SU-DHL-6 (cell line): ENCODE measurements around the gene PTGR1.

Experiments used
- H2AFZ ChIP-seq: fragments of 200-600 bp; sonication (generic); 2 replicates; pipeline ENCODE4 v1.6.1; 2014; ENCODE audit warnings: low read depth, mild to moderate bottlenecking, moderate library complexity, mixed read lengths, antibody characterized with exemption, low read length; ENCODE audit not compliant: severe bottlenecking
- H3F3A ChIP-seq: fragments of 200-600 bp; shearing (Covaris generic); 2 replicates; pipeline ENCODE4 v1.6.0; 2016; ENCODE audit warnings: antibody characterized with exemption, mild to moderate bottlenecking; ENCODE audit not compliant: insufficient read depth
- H3K27ac ChIP-seq: fragments of 200-600 bp; sonication (generic); 2 replicates; pipeline ENCODE4 v1.5.1; 2016; ENCODE audit warnings: low read depth, mild to moderate bottlenecking, low read length, moderate library complexity, mixed read lengths
- H3K27me3 ChIP-seq: fragments of 200-600 bp; sonication (generic), shearing (Covaris generic); 2 replicates; pipeline ENCODE4 v1.6.0; 2014; ENCODE audit warnings: mild to moderate bottlenecking, low read length
- H3K36me3 ChIP-seq: fragments of 200-600 bp; sonication (generic); 2 replicates; pipeline ENCODE4 v1.6.1; 2014; ENCODE audit warnings: mild to moderate bottlenecking, low read length, mixed read lengths
- H3K4me2 ChIP-seq: fragments of 300-600, 200-600 bp; shearing (Covaris generic), sonication (generic); 2 replicates; pipeline ENCODE4 v1.6.0; 2014; ENCODE audit warnings: low read length, low read depth, mild to moderate bottlenecking; ENCODE audit not compliant: poor library complexity, severe bottlenecking
- H3K4me3 ChIP-seq: fragments of 200-600 bp; sonication (generic); 2 replicates; pipeline ENCODE4 v1.5.1; 2014; ENCODE audit warnings: antibody characterized with exemption, low read length, mild to moderate bottlenecking, mixed read lengths; ENCODE audit not compliant: insufficient read depth, poor library complexity, severe bottlenecking
- H3K79me2 ChIP-seq: fragments of 200-600 bp; sonication (generic); 2 replicates; pipeline ENCODE4 v1.6.1; 2014; ENCODE audit warnings: mild to moderate bottlenecking, low read length, moderate library complexity; ENCODE audit not compliant: insufficient read depth
- H3K9ac ChIP-seq: fragments of 200-600 bp; sonication (generic); 2 replicates; pipeline ENCODE4 v1.7.0; 2014; ENCODE audit warnings: mild to moderate bottlenecking, low read length
- H3K9me2 ChIP-seq: fragments of 200-600 bp; sonication (generic); replicated peaks from 2 replicates; pipeline ENCODE4 v1.6.1; 2014; ENCODE audit warnings: low read length; ENCODE audit not compliant: insufficient read depth
- H3K9me3 ChIP-seq: fragments of 200-600 bp; sonication (generic); 2 replicates; pipeline ENCODE4 v1.6.1; 2014; ENCODE audit warnings: low read length, mixed read lengths; ENCODE audit not compliant: insufficient read depth
- H4K20me1 ChIP-seq: fragments of 200-600 bp; sonication (generic); 2 replicates; pipeline ENCODE4 v1.6.1; 2014; ENCODE audit warnings: low read depth, mild to moderate bottlenecking, antibody characterized with exemption, low read length, moderate library complexity, mixed read lengths
- CTCF ChIP-seq: fragments of 200-600 bp; sonication (generic); IDR thresholded peaks from one replicate; pipeline ENCODE4 v1.5.1; 2017; ENCODE audit warnings: antibody characterized with exemption, mild to moderate bottlenecking, low read length, moderate library complexity; ENCODE audit not compliant: insufficient read depth, poor library complexity, severe bottlenecking
- EZH2phosphoT487 ChIP-seq: fragments of 200-600 bp; sonication (generic), shearing (Covaris generic); conservative IDR thresholded peaks from 2 replicates; pipeline ENCODE4 v1.6.1; 2018; ENCODE audit warnings: mild to moderate bottlenecking, antibody characterized with exemption, low read length, moderate library complexity, mixed read lengths

PTGR1 gene

GRCh38 chr9:111605041-111605559 is 5.7 kb upstream of the PTGR1 start:
- Histone ChIP-seq H3K36me3 (no peaks in the 10 kb centered on the region), H3K4me2 (no peak overlapping the region), H3K9me2 (no peaks in the 10 kb centered on the region), H3K27ac (no peak overlapping the region), H3K9me3 (no peaks in the 10 kb centered on the region), H3F3A (no peaks in the 10 kb centered on the region), H3K79me2 (no peaks in the 10 kb centered on the region), H2AFZ (no peak overlapping the region), H3K9ac (no peak overlapping the region), H3K4me3 (no peak overlapping the region), H3K27me3 (no peaks in the 10 kb centered on the region), H4K20me1 (no peaks in the 10 kb centered on the region)
- TF ChIP-seq CTCF (no peak), EZH2phosphoT487 (no peak)

GRCh38 chr9:111604054-111604615 is 4.7 kb upstream of the PTGR1 start:
- Histone ChIP-seq H3K4me2 (no peak overlapping the region), H3K9me2 (no peaks in the 10 kb centered on the region), H3K4me3 (no peak overlapping the region), H3K36me3 (no peaks in the 10 kb centered on the region), H2AFZ (no peak overlapping the region), H3K79me2 (no peaks in the 10 kb centered on the region), H3K27ac (no peak overlapping the region), H3K9me3 (no peaks in the 10 kb centered on the region), H4K20me1 (no peaks in the 10 kb centered on the region), H3K27me3 (no peaks in the 10 kb centered on the region), H3K9ac (no peak overlapping the region), H3F3A (no peaks in the 10 kb centered on the region)
- TF ChIP-seq EZH2phosphoT487 (no peak), CTCF (no peak)

GRCh38 chr9:111603041-111603440 is 3.6 kb upstream of the PTGR1 start:
- H3K27me3 ChIP-seq: no peaks in the 10 kb centered on the region
- H4K20me1 ChIP-seq: no peaks in the 10 kb centered on the region
- no peak for TF ChIP-seq CTCF
- no peak for TF ChIP-seq EZH2phosphoT487
- no peak overlapping the region for H3K4me2 ChIP-seq
- H3K27ac ChIP-seq: no peak overlapping the region
- no peak overlapping the region for H2AFZ ChIP-seq
- H3K9me2 ChIP-seq: no peaks in the 10 kb centered on the region
- no peak overlapping the region for H3K9ac ChIP-seq
- H3F3A ChIP-seq: no peaks in the 10 kb centered on the region
- no peaks in the 10 kb centered on the region for H3K79me2 ChIP-seq
- no peaks in the 10 kb centered on the region for H3K36me3 ChIP-seq
- no peaks in the 10 kb centered on the region for H3K9me3 ChIP-seq
- H3K4me3 ChIP-seq: no peak overlapping the region
